Endothelial cell of umbilical vein (primary cell): ENCODE data around the gene ASIC4. TPM values are rescaled to one million over a fixed set of nuclear protein-coding genes. Genes with fewer than 3 reads are reported as not detected.

Experiments used
- BruUV-seq: library from RNA; stranded (reverse); fragments of 400-500 nt; replicated peaks from 2 replicates; lab custom pipeline; 2021; lab: Mats Ljungman, UMichigan
- CTCF ChIA-PET: fragments of 300-600, 350-600 bp; sonication (Branson Sonifier 250); formaldehyde crosslinking; loops from one replicate; lab custom pipeline; 2021; ENCODE audit warnings: antibody characterized with exemption, inconsistent platforms; lab: Charles Lee
- POLR2A ChIA-PET: fragments of 300-600, 350-600 bp; sonication (Branson Sonifier 250); formaldehyde crosslinking; loops from one replicate; lab custom pipeline; 2021; ENCODE audit warnings: antibody characterized with exemption, inconsistent platforms; lab: Charles Lee
- DNase-seq: peaks from one replicate; pipeline ENCODE4 v3.0.0-alpha.2; 2011; ENCODE audit warnings: low read depth, low spot score
- FAIRE-seq: peaks from 2 replicates; lab custom pipeline; 2011; peaks lifted over from hg19 to GRCh38; lab: Jason Lieb, UNC
- H2AFZ ChIP-seq: 2 replicates; pipeline ENCODE4 v1.6.0; 2012; ENCODE audit warnings: low read depth, low read length, control low read depth, inconsistent platforms
- H3K27ac ChIP-seq: 2 replicates; pipeline ENCODE4 v1.5.1; 2011; ENCODE audit warnings: low read depth, mild to moderate bottlenecking, control low read depth, low read length, moderate library complexity; ENCODE audit not compliant: insufficient read depth
- H3K27me3 ChIP-seq, 2 experiments: 2 replicates each; pipeline versions ENCODE4 v1.6.0 to v1.6.1; 2011; ENCODE audit warnings: low read length in 2 of 2, mixed read lengths in 1 of 2; ENCODE audit not compliant: control insufficient read depth in 2 of 2, insufficient read depth in 2 of 2
- H3K36me3 ChIP-seq, 2 experiments: 2 replicates in 1 of 2; 3 replicates in 1 of 2; pipeline ENCODE4 v1.5.1; 2011; ENCODE audit warnings: low read length in 2 of 2, mild to moderate bottlenecking in 1 of 2, moderate library complexity in 1 of 2; ENCODE audit not compliant: control insufficient read depth in 2 of 2, insufficient read depth in 2 of 2; ENCODE audit errors: extremely low read depth in 1 of 2
- H3K4me1 ChIP-seq: 3 replicates; pipeline ENCODE4 v1.5.1; 2011; ENCODE audit warnings: mild to moderate bottlenecking, low read length; ENCODE audit not compliant: control insufficient read depth, insufficient read depth; ENCODE audit errors: extremely low read depth
- H3K4me2 ChIP-seq: 2 replicates; pipeline ENCODE4 v1.6.1; 2011; ENCODE audit warnings: low read length, control low read depth, mixed read lengths; ENCODE audit not compliant: insufficient read depth
- H3K4me3 ChIP-seq, 3 experiments: fragments of 200-600 bp in 1 of 3; sonication (generic), shearing (Covaris generic) in 1 of 3; replicated peaks in 1 of 3; 2 replicates each; pipeline ENCODE4 v1.5.1; 2011 to 2016; ENCODE audit warnings: control low read depth in 3 of 3, low read length in 3 of 3, mild to moderate bottlenecking in 2 of 3, inconsistent platforms in 1 of 3, low read depth in 1 of 3, moderate library complexity in 1 of 3; ENCODE audit not compliant: insufficient read depth in 1 of 3
- H3K79me2 ChIP-seq: 2 replicates; pipeline ENCODE4 v1.6.0; 2012; ENCODE audit warnings: low read length, inconsistent platforms; ENCODE audit not compliant: control insufficient read depth, insufficient read depth
- H3K9ac ChIP-seq: replicated peaks from 2 replicates; pipeline ENCODE3; 2011; ENCODE audit warnings: low read length, control low read depth; ENCODE audit not compliant: insufficient read depth; ENCODE audit errors: extremely low read depth
- H3K9me1 ChIP-seq: replicated peaks from 3 replicates; pipeline ENCODE4 v1.6.0; 2011; ENCODE audit warnings: mild to moderate bottlenecking, low read length; ENCODE audit not compliant: control insufficient read depth, insufficient read depth; ENCODE audit errors: extremely low read depth
- H3K9me3 ChIP-seq: replicated peaks from 2 replicates; pipeline ENCODE4 v1.5.1; 2012; ENCODE audit warnings: low read length, inconsistent platforms; ENCODE audit not compliant: control insufficient read depth, insufficient read depth
- H4K20me1 ChIP-seq: replicated peaks from 2 replicates; pipeline ENCODE3; 2011; ENCODE audit warnings: mild to moderate bottlenecking, low read length; ENCODE audit not compliant: control insufficient read depth, insufficient read depth; ENCODE audit errors: extremely low read depth
- EZH2 ChIP-seq: IDR thresholded peaks from 2 replicates; pipeline ENCODE4 v1.6.1; 2012; ENCODE audit warnings: borderline replicate concordance, low read depth, mild to moderate bottlenecking, moderate library complexity, low read length, inconsistent platforms; ENCODE audit not compliant: severe bottlenecking
- FOS ChIP-seq: IDR thresholded peaks from 2 replicates; pipeline ENCODE4 v1.6.1; 2011; ENCODE audit warnings: mild to moderate bottlenecking, low read length, moderate library complexity, borderline replicate concordance; ENCODE audit not compliant: insufficient read depth
- GATA2 ChIP-seq: IDR thresholded peaks from 2 replicates; pipeline ENCODE4 v1.7.0; 2011; ENCODE audit warnings: low read depth, mild to moderate bottlenecking, moderate library complexity, mixed read lengths, low read length; ENCODE audit not compliant: insufficient read length, insufficient read depth
- JUN ChIP-seq: IDR thresholded peaks from 2 replicates; pipeline ENCODE4 v1.6.1; 2011; ENCODE audit warnings: borderline replicate concordance, low read depth; ENCODE audit not compliant: insufficient read length, insufficient read depth
- MAX ChIP-seq: IDR thresholded peaks from 2 replicates; pipeline ENCODE4 v1.6.1; 2011; ENCODE audit not compliant: insufficient read depth, insufficient read length
- MYC ChIP-seq: IDR thresholded peaks from one replicate; pipeline ENCODE4 v1.6.1; 2011; ENCODE audit warnings: mild to moderate bottlenecking, low read depth, low read length
- POLR2A ChIP-seq: IDR thresholded peaks from 2 replicates; pipeline ENCODE4 v1.6.1; 2012; ENCODE audit warnings: low read depth, mild to moderate bottlenecking, control low read depth, low read length
- POLR2AphosphoS5 ChIP-seq: IDR thresholded peaks from 2 replicates; pipeline ENCODE4 v1.6.1; 2012; ENCODE audit warnings: low read depth, mild to moderate bottlenecking, control low read depth, low read length, moderate library complexity; ENCODE audit not compliant: insufficient read depth
- dilution Hi-C: fragments of 300-500 bp; cut with MboI; formaldehyde crosslinking; loops from one replicate; pipeline ENCODE4 v1.15.0; 2019; ENCODE audit warnings: low sequenced_read_pairs; ENCODE audit not compliant: extremely low pct_ligation_motif_present
- intact Hi-C: fragments of 100-400 bp; cut with micrococcal nuclease; formaldehyde crosslinking; loops from one replicate; pipeline ENCODE4 v1.10.0; 2022
- polyA plus RNA-seq, 4 experiments: library from polyadenylated mRNA; depleted of rRNA in 3 of 4; stranded (reverse) in 3 of 4; unstranded in 1 of 4; fragments of >200 nt; gene quantifications; 2 replicates each; pipeline versions ENCODE4 v1.2.1 to v1.2.3, GENCODE V29; 2011 to 2012; ENCODE audit warnings: missing spikeins in 1 of 4
- total RNA-seq: library from RNA; stranded (reverse); gene quantifications from 2 replicates; pipeline ENCODE4 v1.2.3, GENCODE V29; 2021
- TF ChIP-seq, protein P1 (sequence below), 2 donors: IDR thresholded peaks; 1 replicate in 1 of 2; 2 replicates in 1 of 2; pipeline ENCODE4 v1.5.1; 2011; ENCODE audit warnings: low read length in 2 of 2, mild to moderate bottlenecking in 2 of 2, moderate library complexity in 2 of 2, control low read depth in 1 of 2, inconsistent platforms in 1 of 2, low read depth in 1 of 2; ENCODE audit not compliant: insufficient read depth in 1 of 2; ENCODE audit errors: extremely low read depth in 1 of 2

Gene ASIC4
- total and polyA plus RNA-seq, 2 donors (not counting 3 experiments of a cell fraction or from before 2014, with no cell fraction given): not detected

- DNase-seq: no peak
- no peak overlapping the region for H3K27ac ChIP-seq
- no peak overlapping the region for H3K4me3 ChIP-seq
- no peaks in the 10 kb centered on the region for H3K9me1 ChIP-seq
- H3K9me3 ChIP-seq: no peaks in the 10 kb centered on the region
- H3K9ac ChIP-seq: no peak overlapping the region
- no peaks in the 10 kb centered on the region for H4K20me1 ChIP-seq
- H3K27me3 ChIP-seq: peaks cover 27 to 30% of the 10 kb centered on the region in 2 experiments
- no peak for FAIRE-seq
- POLR2A ChIA-PET: interaction anchor here (1.8 kb wide), 1 partner anchor 10 kb away, joined by 9 read pairs; the partner anchor contains the start of gene GMPPA
- TF ChIP-seq EZH2 (no peak), POLR2AphosphoS5 (no peak), FOS (no peak), GATA2 (no peak), JUN (no peak), MYC (no peak), POLR2A (no peak), MAX (no peak)
- TF ChIP-seq, protein P1, sequence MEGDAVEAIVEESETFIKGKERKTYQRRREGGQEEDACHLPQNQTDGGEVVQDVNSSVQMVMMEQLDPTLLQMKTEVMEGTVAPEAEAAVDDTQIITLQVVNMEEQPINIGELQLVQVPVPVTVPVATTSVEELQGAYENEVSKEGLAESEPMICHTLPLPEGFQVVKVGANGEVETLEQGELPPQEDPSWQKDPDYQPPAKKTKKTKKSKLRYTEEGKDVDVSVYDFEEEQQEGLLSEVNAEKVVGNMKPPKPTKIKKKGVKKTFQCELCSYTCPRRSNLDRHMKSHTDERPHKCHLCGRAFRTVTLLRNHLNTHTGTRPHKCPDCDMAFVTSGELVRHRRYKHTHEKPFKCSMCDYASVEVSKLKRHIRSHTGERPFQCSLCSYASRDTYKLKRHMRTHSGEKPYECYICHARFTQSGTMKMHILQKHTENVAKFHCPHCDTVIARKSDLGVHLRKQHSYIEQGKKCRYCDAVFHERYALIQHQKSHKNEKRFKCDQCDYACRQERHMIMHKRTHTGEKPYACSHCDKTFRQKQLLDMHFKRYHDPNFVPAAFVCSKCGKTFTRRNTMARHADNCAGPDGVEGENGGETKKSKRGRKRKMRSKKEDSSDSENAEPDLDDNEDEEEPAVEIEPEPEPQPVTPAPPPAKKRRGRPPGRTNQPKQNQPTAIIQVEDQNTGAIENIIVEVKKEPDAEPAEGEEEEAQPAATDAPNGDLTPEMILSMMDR (IDR thresholded peaks at IDR 0.05; ENCODE audit: extremely low read depth in 1 of 2, insufficient read depth in 1 of 2, low read depth in 1 of 2, low read length in 2 of 2): no peak
- no peak overlapping the region for H2AFZ ChIP-seq
- H3K4me1 ChIP-seq: no peaks in the 10 kb centered on the region
- CTCF ChIA-PET: interaction anchor here (1.4 to 5.0 kb wide), 5 partner anchors 10 to 32 kb away, joined by 3 to 151 read pairs (median 67); partner anchors contain the start of gene GMPPA
- peaks cover 0 to 26% of the 10 kb centered on the region in 2 experiments for H3K36me3 ChIP-seq
- dilution Hi-C loops: no loop called here
- H3K79me2 ChIP-seq: no peaks in the 10 kb centered on the region
- intact Hi-C loops: loop anchor here (2.0 kb wide), 1 partner anchor 14 kb away; no protein-coding TSS in a partner anchor
- no peak overlapping the region for H3K4me2 ChIP-seq
- BruUV-seq: no TSS peak
Observed at GRCh38 chr2:219508444-219508734, 5.9 kb upstream of the ASIC4 start.
